Activated B cell treated with CpG ODN at 0.5 μM for 24 hours (primary cell): ENCODE results near the gene SFXN5. TPM values are rescaled to one million over a fixed set of nuclear protein-coding genes. Genes with fewer than 3 reads are reported as not detected.

Experiments used
- ATAC-seq: fragments of 200-7000 bp; cut with Tn5 transposase; one replicate; pipeline ENCODE4 v1.10.0; 2021; ENCODE audit warnings: low read depth, mild to moderate bottlenecking, moderate library complexity
- CTCF ChIA-PET: fragments of 350-600 bp; sonication (Branson Sonifier 250); formaldehyde crosslinking; loops from one replicate; lab custom pipeline; 2021; ENCODE audit warnings: antibody characterized with exemption; lab: Charles Lee
- POLR2A ChIA-PET: fragments of 350-600 bp; sonication (Branson Sonifier 250); formaldehyde crosslinking; loops from one replicate; lab custom pipeline; 2021; ENCODE audit warnings: antibody characterized with exemption; lab: Charles Lee
- DNase-seq: peaks from one replicate; pipeline ENCODE4 v3.0.0; 2022
- H3K27ac Mint-ChIP-seq: one replicate; pipeline ENCODE4 v1.8.0; 2020; ENCODE audit warnings: mixed read lengths
- H3K27me3 Mint-ChIP-seq: one replicate; pipeline ENCODE4 v1.8.0; 2021; ENCODE audit warnings: mixed read lengths
- H3K36me3 Mint-ChIP-seq: one replicate; pipeline ENCODE4 v1.8.0; 2021; ENCODE audit warnings: low read depth, mixed read lengths
- H3K4me1 Mint-ChIP-seq: one replicate; pipeline ENCODE4 v1.8.0; 2021; ENCODE audit warnings: mixed read lengths
- H3K4me3 Mint-ChIP-seq: one replicate; pipeline ENCODE4 v1.8.0; 2020; ENCODE audit warnings: mild to moderate bottlenecking, mixed read lengths
- H3K9me3 Mint-ChIP-seq: one replicate; pipeline ENCODE4 v1.8.0; 2020; ENCODE audit warnings: mixed read lengths
- intact Hi-C: fragments of 100-400 bp; cut with micrococcal nuclease; formaldehyde crosslinking; loops from one replicate; pipeline ENCODE4 v1.15.1; 2024
- total RNA-seq: library from RNA; stranded (reverse); gene quantifications from 2 replicates; pipeline ENCODE4 v1.2.3, GENCODE V29; 2022
- TF ChIP-seq, protein P1 (sequence below): fragments of 200-600 bp; IDR thresholded peaks from one replicate; pipeline ENCODE4 v1.8.0; 2022; ENCODE audit warnings: antibody characterized with exemption, mild to moderate bottlenecking

The SFXN5 gene
- total RNA-seq, 1 donor from 2014 or later, result 13.9 TPM

DNA sequence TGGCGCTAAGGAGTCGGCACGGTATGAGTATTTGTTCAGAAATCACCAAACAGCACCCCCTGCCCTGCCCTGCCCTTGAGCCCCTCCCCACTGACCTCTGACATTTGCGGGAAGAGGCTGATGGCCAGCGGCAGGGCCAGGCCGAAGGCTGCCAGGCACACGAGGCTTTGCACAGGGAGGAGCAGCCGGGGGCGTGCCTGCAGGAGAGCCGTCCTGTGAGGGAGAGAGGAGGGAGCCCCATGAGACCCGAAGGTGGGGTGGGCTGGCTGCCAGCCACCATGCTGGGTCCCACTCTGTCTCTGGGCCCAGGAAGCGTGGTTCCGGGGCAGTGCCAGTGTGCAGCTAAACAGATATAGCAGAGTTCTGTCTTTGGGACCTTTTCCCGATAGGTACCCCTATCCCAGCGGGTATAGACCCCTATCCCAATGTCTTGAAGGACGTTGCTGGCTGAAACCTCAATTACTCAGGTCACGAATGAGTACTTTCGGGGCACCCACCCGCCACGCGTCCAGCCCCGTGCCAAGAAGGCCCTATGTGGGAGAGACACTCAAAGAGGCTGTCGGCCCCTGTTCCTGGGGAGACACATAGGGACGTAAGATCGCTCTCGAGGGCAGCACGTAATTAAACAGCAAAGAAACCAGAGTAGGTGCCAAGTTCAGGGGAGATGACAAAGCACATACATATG, 110.3 kb downstream of the SFXN5 start:
- TF ChIP-seq, protein P1, sequence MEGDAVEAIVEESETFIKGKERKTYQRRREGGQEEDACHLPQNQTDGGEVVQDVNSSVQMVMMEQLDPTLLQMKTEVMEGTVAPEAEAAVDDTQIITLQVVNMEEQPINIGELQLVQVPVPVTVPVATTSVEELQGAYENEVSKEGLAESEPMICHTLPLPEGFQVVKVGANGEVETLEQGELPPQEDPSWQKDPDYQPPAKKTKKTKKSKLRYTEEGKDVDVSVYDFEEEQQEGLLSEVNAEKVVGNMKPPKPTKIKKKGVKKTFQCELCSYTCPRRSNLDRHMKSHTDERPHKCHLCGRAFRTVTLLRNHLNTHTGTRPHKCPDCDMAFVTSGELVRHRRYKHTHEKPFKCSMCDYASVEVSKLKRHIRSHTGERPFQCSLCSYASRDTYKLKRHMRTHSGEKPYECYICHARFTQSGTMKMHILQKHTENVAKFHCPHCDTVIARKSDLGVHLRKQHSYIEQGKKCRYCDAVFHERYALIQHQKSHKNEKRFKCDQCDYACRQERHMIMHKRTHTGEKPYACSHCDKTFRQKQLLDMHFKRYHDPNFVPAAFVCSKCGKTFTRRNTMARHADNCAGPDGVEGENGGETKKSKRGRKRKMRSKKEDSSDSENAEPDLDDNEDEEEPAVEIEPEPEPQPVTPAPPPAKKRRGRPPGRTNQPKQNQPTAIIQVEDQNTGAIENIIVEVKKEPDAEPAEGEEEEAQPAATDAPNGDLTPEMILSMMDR, result no peak
- DNase-seq (no peak), ATAC-seq (no peak)
- H3K27ac Mint-ChIP-seq, result no peak overlapping the region
- H3K36me3 Mint-ChIP-seq, result no peaks in the 10 kb centered on the region
- H3K27me3 Mint-ChIP-seq, result no peaks in the 10 kb centered on the region
- no peaks in the 10 kb centered on the region for H3K4me1 Mint-ChIP-seq
- intact Hi-C loops, result no loop called here
- CTCF ChIA-PET, result no interaction called here
- POLR2A ChIA-PET, result no interaction called here
- no peak overlapping the region for H3K4me3 Mint-ChIP-seq
- H3K9me3 Mint-ChIP-seq, result no peaks in the 10 kb centered on the region

DNA sequence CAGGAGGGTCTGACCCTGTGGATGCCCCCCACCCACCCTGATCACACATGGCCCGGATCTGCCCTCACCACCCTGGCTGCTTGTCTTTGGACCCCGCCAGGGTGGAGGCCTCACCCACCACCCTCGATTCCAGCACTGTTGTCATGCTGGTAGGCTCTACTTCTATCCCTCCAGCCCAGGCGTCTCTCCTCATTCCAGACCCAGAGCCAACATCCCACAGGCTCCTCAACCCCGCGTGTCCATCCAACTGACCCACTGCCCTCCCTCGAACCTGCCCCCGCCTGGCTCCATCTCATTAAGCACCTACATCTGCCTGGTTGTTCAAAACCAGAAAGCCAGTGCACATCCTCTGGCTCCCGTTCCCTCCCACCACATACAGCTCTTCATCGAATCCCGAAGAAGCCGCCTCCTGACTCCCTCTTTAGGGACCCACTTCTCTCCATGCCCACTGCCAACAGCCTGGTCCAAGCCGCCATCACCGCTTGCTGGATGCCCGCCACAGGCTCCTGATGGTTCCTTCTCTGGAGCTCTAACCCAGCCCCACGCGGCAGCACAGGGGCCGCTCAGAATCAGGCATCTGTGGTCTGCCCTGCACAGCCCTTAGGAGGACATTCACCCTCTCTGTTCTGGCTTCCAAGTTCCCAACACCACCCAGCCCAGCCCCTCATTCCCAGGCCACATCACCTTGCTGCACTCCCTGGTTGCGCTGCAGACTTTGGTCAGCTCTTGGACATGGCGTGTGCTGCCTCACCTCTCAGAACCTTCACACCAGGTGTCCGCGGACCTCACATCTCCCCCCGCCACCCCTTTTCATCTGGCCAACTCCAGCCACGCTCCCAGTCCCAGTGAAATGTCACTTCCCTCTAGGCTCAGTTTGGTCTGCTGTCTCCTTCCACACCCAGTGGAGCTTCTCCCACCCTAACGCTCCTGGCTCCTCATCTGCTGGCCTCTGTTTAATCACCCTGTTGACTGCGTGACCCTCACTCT, 111.2 kb downstream of the SFXN5 start:
- no peak for ATAC-seq
- no peak for DNase-seq
- CTCF ChIA-PET, result no interaction called here
- POLR2A ChIA-PET, result no interaction called here
- Mint-ChIP-seq H3K36me3 (no peaks in the 10 kb centered on the region), H3K4me1 (no peaks in the 10 kb centered on the region), H3K27me3 (no peaks in the 10 kb centered on the region), H3K27ac (no peak overlapping the region), H3K9me3 (no peaks in the 10 kb centered on the region), H3K4me3 (no peak overlapping the region)
- TF ChIP-seq, protein P1, result no peak
- intact Hi-C loops, result no loop called here

DNA sequence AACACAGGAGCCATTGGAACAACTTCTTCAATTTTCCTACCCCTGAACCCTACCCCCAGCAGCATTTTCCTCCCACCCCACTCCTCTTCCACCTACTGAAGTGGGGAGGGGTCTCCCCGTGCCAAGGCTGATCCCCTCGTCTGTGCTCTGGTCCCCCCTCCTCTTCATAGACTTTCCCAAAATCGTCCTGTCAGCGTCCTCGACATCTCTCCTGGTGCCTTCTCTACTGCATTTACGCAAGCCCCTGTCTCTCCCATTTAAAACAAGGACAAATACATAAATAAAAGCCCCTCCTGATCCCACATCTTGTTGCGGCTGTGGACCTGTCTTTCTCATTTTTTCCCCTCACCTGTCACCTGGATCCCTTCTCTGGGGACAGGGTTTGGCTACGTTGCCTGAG, 112.0 kb downstream of the SFXN5 start:
- no peak for ATAC-seq
- intact Hi-C loops, result no loop called here
- DNase-seq, result no peak
- H3K4me1 Mint-ChIP-seq, result no peaks in the 10 kb centered on the region
- no peak overlapping the region for H3K27ac Mint-ChIP-seq
- CTCF ChIA-PET, result no interaction called here
- no peak overlapping the region for H3K4me3 Mint-ChIP-seq
- TF ChIP-seq, protein P1, result no peak
- POLR2A ChIA-PET, result no interaction called here
- H3K9me3 Mint-ChIP-seq, result no peaks in the 10 kb centered on the region
- no peaks in the 10 kb centered on the region for H3K36me3 Mint-ChIP-seq
- H3K27me3 Mint-ChIP-seq, result no peaks in the 10 kb centered on the region

DNA sequence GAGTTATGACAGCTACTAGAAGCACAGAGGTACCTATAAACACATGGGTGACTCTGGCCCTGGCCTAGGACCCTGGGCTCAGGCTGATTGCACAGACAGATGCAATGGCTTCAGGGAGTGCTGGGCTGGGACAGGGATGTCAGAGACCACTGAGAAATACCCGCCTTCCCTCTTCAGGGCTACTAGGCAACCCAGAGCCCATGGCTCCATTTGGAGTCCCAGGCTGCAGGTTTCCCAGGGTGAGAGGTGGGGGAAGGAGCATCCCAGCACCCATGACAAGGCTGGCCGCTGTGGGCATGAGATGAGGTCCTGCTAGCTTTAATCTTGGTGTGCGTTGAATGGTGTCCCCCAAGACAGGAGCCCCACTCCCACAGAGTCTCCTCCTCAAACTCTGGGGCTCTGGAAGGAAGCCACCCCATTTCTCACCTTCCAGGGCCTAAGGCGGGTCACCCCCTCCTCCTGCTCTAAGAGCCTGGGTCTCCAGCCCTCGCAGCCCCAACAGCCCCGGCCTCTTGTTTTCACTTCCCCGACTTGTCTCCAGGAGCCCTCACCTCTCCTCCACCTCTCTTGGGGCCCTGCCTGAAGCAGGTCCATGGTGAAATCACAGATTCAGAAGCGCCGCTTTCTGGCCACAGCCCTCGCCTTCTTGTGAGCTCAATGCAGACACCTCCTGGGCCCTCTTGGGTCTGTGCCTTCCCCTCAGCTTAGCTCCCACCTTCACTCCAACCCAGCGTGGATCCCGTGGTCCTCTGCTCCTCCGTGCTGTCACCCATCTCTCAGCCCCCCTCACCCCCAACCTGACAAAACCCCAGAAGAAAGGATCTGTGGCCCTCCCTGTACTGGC, 112.7 kb downstream of the SFXN5 start:
- POLR2A ChIA-PET, result no interaction called here
- no peak overlapping the region for H3K27ac Mint-ChIP-seq
- no peaks in the 10 kb centered on the region for H3K36me3 Mint-ChIP-seq

More for the DNA sequence above, 112.7 kb downstream of the SFXN5 start:
- no peaks in the 10 kb centered on the region for H3K9me3 Mint-ChIP-seq
- no peaks in the 10 kb centered on the region for H3K27me3 Mint-ChIP-seq
- no peak for DNase-seq
- H3K4me3 Mint-ChIP-seq, result no peak overlapping the region
- TF ChIP-seq, protein P1, result no peak
- no peaks in the 10 kb centered on the region for H3K4me1 Mint-ChIP-seq
- CTCF ChIA-PET, result no interaction called here
- intact Hi-C loops, result no loop called here
- ATAC-seq, result no peak
